Stimulated activated CD8-positive, alpha-beta memory T cell treated with anti-CD3 and anti-CD28 coated beads, Interleukin-12 subunit alpha, Interleukin-12 subunit beta, amount 100 ng/mL, for 24 hours (primary cell): ENCODE data around the gene PACSIN3.
"Not testable (repeated sequence)": the region's sequence is repeated elsewhere in the genome, so short reads cannot be mapped to it uniquely, and the experiment has no call there.

Experiments used
- DNase-seq: peaks from one replicate; pipeline ENCODE4 v3.0.0-alpha.2; 2020; ENCODE audit errors: extremely low read depth

The PACSIN3 gene

DNA sequence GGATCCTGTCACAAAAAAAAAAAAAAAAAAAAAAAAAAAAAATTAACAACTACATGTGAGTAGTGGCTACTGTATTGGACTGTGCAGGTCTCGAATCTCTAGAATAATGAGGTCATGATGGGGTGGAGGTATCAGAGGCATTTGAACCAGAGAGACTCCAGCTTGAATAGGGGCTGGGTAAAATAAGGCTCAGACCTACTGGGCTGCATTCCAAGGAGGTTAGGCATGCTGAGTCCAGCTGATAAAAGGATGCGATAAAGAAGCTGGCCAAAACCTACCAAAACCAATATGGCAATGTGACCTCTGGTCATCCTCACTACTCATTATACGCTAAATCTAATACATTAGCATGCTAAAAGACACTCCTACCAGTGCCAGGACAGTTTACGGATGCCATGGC, 5.9 kb upstream of the PACSIN3 start:
- no peak for DNase-seq

DNA sequence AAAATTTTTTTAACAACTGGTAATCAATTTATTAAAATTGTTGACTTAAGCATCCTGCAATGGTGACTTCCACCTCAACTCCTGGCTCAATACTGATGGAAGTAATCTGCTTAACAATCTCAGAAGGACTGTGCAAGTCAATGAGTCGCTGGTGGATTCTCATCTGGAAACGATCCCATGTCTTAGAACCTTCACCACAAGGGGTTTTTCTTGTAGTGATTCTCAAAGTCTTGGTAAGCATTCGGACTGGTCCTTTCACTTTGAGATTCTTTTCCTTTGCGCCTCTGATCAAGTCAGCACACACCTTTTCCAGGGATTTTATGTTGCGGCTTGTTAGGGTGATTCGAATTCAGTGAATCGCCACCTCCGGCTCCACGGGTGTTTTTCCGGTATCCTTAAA, 4.9 kb upstream of the PACSIN3 start:
- not testable (repeated sequence) for DNase-seq

DNA sequence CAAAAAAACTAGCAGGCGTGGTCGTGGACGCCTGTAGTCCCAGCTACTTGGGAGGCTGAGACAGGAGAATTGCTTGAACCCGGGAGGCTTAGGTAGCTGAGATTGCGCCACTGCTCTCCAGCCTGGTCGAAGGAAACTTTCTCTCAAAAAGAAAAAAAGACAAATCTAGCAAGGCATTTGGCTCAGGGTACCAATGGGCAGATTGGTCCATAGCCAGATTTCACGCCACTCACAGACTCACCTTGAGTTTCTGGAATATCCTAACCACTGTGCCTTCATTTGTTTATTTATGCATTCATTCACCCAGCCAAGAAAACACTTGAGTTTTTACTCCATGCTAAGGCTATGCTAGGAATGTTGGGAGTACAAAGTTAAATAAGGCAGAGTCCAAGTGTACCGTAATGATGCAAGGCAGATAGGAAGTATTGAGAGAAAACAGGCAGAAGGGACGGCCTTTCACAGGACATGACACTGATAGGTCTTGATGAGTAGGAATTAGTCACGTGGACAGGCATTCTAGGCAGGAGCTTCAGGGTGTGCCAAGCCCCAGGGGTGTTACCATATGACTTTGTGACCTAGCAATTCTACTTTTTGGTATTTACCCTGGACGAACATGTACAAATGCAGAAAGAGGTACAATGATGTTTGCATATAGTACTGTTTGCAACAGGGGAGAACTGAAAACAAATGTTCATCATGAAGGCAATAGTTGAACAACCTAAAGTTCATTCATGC, 3.0 kb upstream of the PACSIN3 start:
- no peak for DNase-seq

DNA sequence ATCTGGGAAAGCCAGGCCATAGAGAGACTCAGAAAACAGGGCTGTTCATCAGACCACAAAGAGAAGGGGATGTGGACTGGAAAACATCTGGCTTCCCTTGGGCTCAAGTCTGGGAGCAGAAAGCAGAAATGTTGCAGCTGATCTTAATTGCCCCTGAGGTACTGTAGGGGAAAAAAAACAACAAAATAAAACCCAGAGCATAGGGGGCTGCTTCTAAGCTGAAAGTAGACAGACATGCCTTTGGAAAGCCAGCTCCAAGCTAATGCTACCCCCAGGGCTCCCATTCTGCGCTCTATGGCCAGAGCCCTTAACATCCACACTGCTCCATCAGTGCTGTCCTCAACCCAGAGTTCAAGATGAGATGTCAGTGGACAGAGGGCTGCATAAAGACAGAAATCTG, 2.0 kb upstream of the PACSIN3 start:
- no peak for DNase-seq

DNA sequence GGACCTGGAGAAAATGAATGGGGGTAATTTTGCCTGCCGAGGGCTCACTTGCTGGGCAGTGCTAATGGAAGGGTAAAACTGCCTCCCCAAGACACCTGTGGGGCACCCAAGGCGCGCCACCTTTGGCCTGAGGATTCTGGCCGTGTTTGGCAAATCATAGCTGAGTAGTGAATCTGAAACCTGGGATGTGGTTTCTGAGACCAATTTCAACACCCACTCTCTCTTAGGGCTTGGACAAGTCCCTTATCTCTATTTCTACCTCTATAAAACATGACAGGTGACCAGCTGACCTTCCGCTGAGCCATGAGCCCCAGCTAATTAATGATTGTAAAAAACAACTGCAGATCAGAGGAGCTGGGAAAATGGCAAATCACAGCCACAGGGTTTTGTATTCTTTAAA, 1.5 kb upstream of the PACSIN3 start:
- DNase-seq = no peak

DNA sequence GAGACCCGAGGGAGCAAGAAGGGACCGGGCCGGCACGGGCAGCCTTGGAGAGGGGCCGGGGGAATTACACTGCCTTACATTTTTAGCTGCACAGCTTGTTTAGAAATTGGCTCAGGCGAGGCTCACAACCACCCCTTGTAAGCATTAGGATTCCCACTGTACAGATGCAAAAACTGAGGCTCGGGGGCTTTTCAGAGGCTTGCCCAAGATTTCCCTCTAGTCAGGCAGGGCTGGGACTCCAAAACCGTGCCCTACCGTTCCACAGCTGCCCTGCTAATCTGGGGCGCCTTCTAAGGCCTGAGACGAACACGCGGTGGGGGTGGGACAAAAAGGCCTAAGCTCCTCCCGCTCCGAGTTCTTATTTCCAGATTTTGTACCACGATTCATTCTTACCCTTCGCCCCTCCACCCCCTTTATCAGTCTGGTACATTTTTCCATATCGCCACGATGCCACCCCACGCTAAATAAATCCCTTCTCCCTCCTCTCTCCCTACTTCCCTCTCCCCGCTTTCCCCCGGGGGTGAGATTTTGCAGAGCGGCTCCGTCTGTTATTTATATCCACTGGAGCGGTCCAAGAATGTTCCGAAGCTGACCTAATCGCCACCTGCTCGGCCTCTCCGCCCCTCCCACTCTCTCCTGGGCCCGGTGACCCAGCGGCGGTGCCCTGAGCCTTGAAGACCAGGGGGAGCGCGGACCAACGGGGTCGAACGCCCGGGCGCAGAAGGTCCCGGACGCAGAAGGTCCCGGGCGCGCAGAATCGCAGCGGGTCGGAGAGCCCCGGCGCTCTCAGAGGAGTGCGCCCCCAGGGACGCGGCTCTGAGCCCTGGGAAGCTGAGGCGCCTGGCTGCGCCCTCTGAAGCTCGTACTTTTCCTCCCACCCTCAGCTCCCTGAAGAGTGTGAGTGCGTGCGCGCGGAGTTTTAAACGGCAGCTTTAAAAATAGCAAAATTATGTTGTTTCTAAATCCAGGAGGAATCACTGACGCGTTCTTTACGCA, 764 bp upstream of the PACSIN3 start:
- DNase-seq = no peak

DNA sequence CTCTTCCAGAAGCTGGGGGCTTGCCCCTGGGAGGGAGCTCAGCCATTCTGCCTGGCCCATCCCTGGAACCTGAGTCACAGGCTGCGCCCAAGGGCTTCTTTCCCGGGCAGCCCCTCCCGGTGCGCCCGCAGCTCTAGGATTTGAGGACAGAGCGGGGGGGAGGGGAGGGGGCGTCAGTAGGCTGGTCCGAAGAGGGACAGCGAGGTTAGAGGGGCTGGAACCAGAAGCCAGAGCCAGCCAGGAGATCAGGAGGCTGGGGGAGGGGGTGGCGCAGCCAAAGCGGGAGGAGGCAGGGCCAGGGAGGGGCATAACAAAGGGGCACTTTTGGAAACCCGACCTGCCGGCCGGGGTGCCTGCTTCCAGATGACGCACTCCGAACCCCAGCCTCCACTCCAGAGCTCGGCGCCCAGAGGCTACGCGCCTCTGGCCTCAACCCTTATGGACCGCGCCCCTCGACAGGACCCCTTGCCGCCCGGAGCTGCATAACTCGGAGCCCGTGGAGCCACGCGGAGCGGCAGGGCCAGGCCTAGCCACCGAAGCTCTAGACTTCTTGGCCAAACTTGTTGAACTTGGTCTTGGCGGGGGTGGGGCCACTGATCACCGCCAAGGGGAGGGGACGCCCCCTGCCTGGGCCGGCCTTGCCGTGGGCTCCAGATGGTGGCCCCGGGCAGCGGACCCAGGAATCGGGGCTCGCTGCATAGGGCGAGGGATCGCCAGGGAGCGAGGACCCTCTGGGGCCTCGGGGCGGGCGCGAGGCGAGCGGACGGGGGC, 744 bp downstream of the PACSIN3 start:
- DNase-seq = no peak

DNA sequence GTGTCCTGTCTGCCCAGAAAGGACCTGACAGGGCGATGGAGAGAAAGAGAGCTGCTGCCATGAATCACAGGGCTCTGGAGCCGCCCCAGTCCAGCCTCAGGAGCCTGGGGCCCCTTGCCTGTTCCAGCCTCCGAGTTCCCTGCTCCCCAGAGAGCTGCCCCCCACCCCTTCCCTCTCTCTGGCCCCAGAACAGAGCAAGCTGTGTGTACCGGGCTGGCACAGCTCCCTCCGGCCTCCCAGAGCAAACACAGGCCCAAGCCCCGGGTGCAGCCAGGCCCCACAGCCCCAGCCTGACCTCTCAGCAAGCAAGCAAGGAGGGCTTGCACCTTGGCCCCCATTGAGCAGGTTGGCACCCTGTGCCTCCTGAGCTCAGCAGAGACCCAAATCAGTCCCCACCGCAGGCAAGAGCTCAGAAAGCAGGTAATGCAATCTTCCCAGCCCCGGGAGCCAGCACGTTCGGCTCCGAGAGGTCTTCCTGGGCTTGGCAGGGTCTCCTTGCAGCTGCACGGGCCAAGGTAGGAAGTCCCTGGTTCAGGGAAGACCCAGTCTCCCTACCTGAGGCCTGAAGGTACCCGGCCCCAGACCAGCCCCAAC, 1.4 kb downstream of the PACSIN3 start:
- DNase-seq = no peak

DNA sequence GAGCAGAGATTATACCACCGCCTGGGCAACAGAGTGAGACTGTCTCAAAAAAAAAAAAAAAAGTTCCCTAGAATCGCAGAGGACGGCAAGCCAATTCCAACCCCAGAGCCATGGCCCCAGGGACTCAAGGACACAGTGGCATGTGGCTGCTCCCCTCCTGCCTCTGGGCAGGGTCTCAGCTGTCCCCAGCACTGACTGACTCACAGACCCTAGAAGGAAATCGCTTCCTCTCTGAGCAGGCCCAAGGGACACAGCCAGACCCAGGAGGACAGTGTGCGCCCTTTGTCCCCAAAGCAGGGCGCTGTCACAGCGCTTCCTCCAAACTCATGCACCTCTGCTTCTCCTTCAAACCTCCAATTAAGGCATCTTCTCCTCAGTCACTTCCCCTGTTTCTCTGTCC, 2.3 kb downstream of the PACSIN3 start:
- DNase-seq = no peak

DNA sequence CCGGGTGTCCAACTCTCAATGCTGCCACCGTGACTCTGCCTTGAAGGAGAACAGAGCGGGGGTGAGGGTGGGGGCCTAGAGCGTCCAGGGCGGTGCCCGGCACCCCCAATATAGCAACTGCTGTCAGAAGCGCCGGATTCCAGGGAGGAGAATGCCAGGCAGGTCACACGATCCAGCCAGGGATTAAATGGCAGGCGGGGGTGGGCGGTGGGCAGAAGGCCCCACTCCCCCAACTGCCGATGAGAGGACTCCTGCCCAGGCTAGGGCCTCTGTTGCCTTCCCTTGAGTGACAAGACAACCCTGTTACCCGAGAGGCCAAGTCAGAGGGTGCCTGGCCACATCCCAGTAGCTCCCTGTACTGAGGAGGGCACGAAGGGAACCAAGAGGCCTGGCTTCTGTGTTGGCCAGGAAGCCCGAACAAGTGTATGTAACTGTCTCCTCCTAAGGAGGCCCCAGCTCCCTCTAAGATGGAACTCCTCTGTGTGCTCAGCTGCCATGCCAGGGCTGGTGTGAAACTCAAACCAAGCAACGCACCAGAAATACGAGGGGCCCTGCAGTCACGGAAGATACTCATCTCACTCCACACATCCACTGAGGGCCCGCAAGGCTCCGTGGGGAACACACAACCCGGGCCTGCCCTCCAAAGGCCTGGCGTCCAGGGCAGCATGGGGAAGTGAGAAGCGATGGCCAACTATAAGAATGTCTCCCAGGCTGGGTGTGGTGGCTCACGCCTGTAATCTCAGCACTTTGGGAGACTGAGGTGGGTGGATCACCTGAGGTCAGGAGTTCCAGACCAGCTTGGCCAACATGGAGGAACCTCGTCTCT, 3.0 kb downstream of the PACSIN3 start:
- no peak for DNase-seq

DNA sequence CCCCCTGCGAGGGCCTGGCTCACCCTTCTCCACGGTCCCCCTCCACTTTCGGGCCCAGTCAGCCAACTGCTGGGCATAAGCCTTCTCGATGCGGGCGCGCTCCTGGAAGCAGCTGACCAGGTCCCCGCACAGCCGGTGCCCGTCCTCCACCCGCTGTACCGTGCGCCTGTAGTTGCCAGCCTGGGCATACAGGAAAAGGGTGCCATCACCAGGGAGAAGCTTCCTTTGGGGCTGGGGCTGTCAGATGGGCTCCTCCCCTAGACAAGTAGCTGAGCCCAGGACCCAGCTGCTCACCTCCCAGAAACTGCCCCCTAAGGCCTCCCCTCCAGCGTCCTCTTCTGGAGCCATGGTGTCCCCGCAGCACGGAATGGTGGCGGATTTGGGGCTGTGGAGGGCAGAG, 3.9 kb downstream of the PACSIN3 start:
- DNase-seq = no peak

DNA sequence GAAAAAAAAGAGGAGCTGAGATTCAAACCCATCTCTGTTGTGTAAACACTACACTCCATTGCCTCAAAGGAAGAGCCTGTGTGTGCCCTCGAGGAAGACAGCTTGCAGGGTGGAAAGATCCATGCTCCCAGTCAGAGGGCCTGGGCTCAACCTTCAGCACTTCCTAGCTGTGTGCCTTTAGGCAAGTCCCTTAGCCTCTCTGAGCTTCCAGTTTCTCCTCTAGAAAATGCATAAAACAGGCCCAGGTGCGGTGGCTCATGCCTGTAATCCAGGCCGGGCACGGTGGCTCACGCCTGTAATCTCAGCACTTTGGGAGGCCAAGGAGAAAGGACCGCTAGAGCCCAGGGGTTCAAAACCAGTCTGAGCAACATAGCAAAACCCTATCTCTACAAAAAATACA, 5.0 kb downstream of the PACSIN3 start:
- no peak for DNase-seq

DNA sequence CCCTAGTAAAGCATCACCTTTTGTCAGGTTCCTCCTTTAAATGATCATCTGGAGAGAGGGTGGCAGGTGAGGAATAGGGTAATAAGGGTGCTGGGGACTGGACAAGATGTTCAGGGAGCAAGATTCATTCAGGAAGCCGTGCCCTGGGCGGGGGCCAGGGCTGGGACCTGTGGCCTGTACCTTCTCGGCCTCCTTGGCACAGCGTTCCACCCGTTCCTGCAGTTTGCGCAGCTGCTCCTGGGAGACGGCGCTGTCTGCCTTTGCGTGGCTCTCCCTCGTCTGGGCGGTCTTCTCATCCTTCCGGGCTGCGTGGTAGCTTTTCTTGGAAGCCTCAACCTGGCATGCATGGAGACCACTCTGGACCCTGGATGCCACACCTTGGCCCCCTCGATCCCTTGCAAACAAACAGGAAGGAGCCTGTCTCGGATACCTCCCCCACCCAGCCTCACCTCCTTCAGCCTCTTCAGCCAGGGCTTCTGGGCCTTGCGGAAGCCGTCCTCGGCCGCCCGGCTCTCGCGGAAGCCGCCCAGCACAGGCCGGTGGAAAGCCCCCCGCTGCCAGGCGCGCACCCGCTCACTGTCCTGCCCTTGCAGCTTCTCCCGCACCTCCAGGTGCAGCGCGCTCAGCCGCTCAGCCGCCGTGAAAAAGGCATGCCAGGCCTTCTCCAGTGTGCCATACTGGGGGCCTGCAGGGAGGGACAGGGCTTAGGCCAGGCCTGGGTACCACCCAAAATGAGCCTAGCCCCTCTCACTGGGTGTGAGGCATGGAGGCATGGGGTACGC, 6.0 kb downstream of the PACSIN3 start:
- DNase-seq = no peak

DNA sequence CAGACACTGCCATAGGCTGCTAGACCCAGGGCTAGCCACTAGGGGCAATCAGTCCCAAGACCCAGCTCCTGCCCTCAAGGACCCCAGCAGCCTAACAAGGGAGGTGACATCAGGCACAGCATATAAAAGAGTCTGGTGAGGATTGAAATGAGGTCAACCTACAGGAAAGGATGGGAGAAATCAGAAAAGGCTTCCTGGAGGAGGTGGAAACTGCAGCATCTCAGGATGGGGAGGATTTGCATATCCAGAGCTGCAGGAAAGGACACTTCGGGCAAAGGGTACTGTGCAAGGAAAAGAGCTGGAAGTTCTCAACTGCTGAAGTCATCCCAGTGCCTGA, 6.6 kb downstream of the PACSIN3 start:
- DNase-seq = no peak

DNA sequence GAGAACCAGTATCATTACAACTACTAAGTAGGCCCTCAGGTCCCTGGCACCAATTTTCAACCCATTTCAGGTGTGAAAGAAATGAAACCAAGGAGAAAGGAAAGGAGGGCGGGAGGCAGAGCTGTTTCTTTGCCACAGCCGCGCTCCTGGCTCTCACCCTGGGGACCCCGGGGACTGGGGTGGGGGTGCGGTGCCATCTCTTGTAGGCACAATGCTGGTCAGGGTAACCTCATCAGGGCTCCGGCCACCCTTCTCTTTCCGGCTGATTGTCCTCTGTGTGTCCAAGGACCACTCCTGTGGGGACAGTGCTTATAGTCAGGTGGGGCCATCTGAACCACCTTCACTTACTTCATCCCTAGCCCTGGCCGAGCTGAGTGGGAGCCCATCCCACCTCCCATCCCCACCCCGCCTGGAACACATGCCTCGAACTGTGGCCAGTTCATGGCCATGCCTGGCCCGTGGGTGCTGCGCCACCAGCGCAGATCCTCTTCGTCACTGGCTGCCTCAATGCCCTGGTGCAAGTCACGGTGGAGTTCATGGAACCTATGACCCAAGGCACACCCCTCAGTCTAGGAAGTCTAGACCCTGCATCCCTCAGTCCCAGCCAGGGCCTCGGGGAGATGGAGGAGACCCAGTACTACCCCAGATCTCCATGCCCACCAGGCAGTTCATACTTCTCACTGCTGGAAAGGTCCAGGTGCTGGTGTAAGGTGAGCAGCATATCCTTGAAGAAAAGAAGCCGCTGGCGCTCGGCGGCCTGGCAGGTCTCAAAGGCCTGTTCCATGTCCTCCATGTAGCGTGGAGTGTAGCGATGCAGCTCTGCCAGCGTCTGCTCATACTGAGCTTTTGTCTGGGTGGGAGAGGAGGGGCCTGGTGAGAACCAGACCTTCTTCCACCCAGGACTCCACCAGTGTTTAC, 7.2 kb downstream of the PACSIN3 start:
- DNase-seq = no peak

DNA sequence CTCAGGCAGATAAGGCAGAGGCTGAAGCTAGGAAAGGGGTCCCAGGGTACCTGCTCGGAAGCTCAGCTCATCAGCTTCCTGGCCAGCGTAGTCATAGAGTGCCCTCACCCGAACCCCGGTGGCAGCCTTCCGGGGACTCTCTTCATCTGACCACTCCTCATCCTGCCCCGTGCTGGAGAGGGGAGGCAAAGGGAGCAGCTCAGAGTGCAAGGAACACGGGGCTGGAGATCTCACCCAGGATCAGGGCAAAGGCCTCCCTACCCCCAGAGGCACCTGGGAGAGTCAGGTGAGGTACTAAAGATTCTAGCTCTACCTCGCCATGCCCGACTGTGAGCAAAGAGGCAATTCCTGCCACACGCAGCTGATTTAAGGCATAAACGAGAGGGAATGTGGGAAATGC, 7.9 kb downstream of the PACSIN3 start:
- no peak for DNase-seq

DNA sequence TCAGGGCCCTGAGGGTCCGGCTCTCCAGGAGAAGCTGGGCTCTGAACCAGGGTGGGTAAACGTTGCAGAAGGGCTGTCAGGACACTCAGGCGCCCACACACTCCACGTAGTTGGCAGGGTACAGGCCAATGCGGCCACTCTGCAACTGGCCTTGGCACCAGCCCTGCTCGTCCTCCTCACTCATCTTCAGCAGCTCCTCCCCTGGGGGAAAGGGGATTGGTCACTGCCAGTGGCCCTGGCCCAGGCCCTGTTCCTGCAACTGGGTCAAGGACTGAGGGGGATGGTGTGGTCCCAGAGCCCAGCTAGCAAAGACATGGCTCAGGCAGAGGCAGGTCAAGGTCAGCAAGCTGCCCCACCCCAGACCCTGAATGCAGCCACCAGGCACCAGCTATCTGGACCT, 8.4 kb downstream of the PACSIN3 start:
- no peak for DNase-seq

DNA sequence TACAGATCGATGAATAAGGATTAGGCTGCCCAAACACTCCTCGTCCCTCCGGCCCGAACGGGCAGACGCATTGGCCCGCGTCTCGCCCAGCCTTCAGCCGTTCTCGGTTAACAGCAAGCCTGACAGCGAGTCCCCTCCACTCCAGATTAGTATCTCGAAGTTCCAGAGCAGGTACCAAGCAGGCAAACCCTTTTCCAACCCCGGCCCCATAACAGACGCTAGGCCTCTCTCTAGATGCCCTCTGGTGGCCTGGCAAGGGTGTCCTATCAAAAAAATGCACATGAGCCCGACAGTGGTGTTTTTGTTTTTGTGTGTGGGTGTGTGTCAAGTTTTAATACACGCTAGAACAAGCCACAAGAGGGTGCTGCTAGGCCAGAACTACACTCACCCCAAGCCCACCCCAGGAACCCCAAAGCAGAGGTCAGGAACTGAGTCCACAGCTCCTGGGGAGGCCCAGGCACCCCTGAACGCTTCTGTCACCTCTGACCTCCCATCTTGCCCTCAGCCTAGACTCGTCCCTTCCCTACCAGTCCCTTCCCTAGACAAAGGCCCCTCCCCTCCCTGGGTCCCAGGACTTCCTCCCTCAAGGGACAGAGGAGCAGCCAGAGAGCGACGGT, 8.9 kb downstream of the PACSIN3 start:
- DNase-seq = no peak
